Measurements from ENCODE around the gene CHEK2.
"Not testable (repeated sequence)": the region's sequence is repeated elsewhere in the genome, so short reads cannot be mapped to it uniquely, and the experiment has no call there.

- not testable (repeated sequence) for TF ChIP-seq EZH2 (IDR thresholded peaks at IDR 0.05; ENCODE audit: borderline replicate concordance, low read depth, low read length, severe bottlenecking); CTCF (IDR thresholded peaks at IDR 0.05; ENCODE audit: borderline replicate concordance, extremely low read depth, low read length, poor library complexity, severe bottlenecking)
Measured at GRCh38 chr22:28754512-28754911, 12.9 kb upstream of the CHEK2 start.

Measured in DND-41 (cell line).